HCT116 (cell line): ENCODE results near the gene ASIC5. TPM values are rescaled to one million over a fixed set of nuclear protein-coding genes. Genes with fewer than 3 reads are reported as not detected.

Experiments
- ATAC-seq: fragments of 200-7000 bp; cut with Tn5 transposase; 2 replicates; pipeline ENCODE4 v1.9.1; 2020; ENCODE audit warnings: mild to moderate bottlenecking, moderate library complexity
- BruUV-seq: library from RNA; stranded (reverse); fragments of 400-500 nt; replicated peaks from 2 replicates; lab custom pipeline; 2021; lab: Mats Ljungman, UMichigan
- CTCF ChIA-PET: fragments of 300-600 bp; sonication (Branson Sonifier 250); formaldehyde crosslinking; loops from one replicate; lab custom pipeline; 2021; ENCODE audit warnings: antibody characterized with exemption; lab: Charles Lee
- POLR2A ChIA-PET: fragments of 300-600, 350-600 bp; sonication (Branson Sonifier 250); formaldehyde crosslinking; loops from one replicate; lab custom pipeline; 2021; ENCODE audit warnings: antibody characterized with exemption; lab: Charles Lee
- RAD21 ChIA-PET, 2 experiments: fragments of 300-600 bp; sonication (Branson Sonifier 250); formaldehyde crosslinking; loops; one replicate each; lab custom pipeline; 2023; ENCODE audit warnings: low total read pairs in 2 of 2; ENCODE audit not compliant: uncharacterized antibody in 2 of 2, unreplicated experiment in 2 of 2, low non-redundant PET in 1 of 2; lab: Charles Lee
- DNase-seq: peaks from one replicate; pipeline ENCODE4 v3.0.0-alpha.2; 2010; ENCODE audit warnings: low read depth, low spot score
- H2AFZ ChIP-seq: fragments of 200-600 bp; shearing (Covaris generic), sonication (generic); 2 replicates; pipeline ENCODE4 v1.6.1; 2017; ENCODE audit warnings: low read depth, mixed run types, mixed read lengths, antibody characterized with exemption, low read length; ENCODE audit not compliant: poor library complexity, severe bottlenecking
- H3K27ac ChIP-seq: 2 replicates; pipeline ENCODE4 v1.5.1; 2012; ENCODE audit warnings: low read depth, low read length
- H3K27me3 ChIP-seq: fragments of 200-600 bp; sonication (generic); 2 replicates; pipeline ENCODE4 v1.6.1; 2016; ENCODE audit warnings: mixed run types, low read length, mixed read lengths; ENCODE audit not compliant: insufficient read depth
- H3K36me3 ChIP-seq, 2 experiments: fragments of 200-500 bp in 1 of 2; fragments of 200-600 bp in 1 of 2; sonication (Bioruptor generic) in 1 of 2; sonication (generic) in 1 of 2; 2 replicates each; pipeline versions ENCODE4 v1.5.1 to v1.6.1; 2014 to 2016; ENCODE audit warnings: low read length in 2 of 2, inconsistent platforms in 1 of 2, mixed read lengths in 1 of 2, mixed run types in 1 of 2; ENCODE audit not compliant: insufficient read depth in 2 of 2, control insufficient read depth in 1 of 2
- H3K4me1 ChIP-seq, 2 experiments: fragments of 200-600 bp in 1 of 2; sonication (generic) in 1 of 2; 2 replicates each; pipeline versions ENCODE4 v1.5.1 to v1.6.1; 2012 to 2017; ENCODE audit warnings: low read length in 2 of 2, inconsistent platforms in 1 of 2, mild to moderate bottlenecking in 1 of 2, mixed read lengths in 1 of 2, mixed run types in 1 of 2, moderate library complexity in 1 of 2; ENCODE audit not compliant: insufficient read depth in 2 of 2, control insufficient read depth in 1 of 2
- H3K4me2 ChIP-seq: fragments of 200-600 bp; sonication (generic); 2 replicates; pipeline ENCODE4 v1.6.1; 2017; ENCODE audit warnings: mixed run types, low read length, mixed read lengths
- H3K4me3 ChIP-seq, 2 experiments: fragments of 200-600 bp in 1 of 2; sonication (generic) in 1 of 2; replicated peaks in 1 of 2; 2 replicates each; pipeline ENCODE4 v1.5.1; 2011 to 2016; ENCODE audit warnings: low read length in 2 of 2, control low read depth in 1 of 2, low read depth in 1 of 2, mild to moderate bottlenecking in 1 of 2, mixed read lengths in 1 of 2, mixed run types in 1 of 2
- H3K79me2 ChIP-seq: fragments of 200-600 bp; sonication (generic); 2 replicates; pipeline ENCODE4 v1.6.1; 2017; ENCODE audit warnings: mild to moderate bottlenecking, mixed run types, low read length, moderate library complexity, mixed read lengths; ENCODE audit not compliant: insufficient read depth
- H3K9ac ChIP-seq: fragments of 200-600 bp; sonication (generic); 2 replicates; pipeline ENCODE4 v1.6.1; 2016; ENCODE audit warnings: low read length, mixed read lengths
- H3K9me2 ChIP-seq: fragments of 200-600 bp; sonication (generic), shearing (Covaris generic); 2 replicates; pipeline ENCODE4 v1.6.1; 2017; ENCODE audit warnings: mixed run types, mild to moderate bottlenecking, moderate library complexity; ENCODE audit not compliant: insufficient read depth
- H3K9me3 ChIP-seq, 2 experiments: fragments of 200-500 bp in 1 of 2; fragments of 200-600 bp in 1 of 2; sonication (Bioruptor generic) in 1 of 2; sonication (generic) in 1 of 2; 2 replicates each; pipeline ENCODE4 v1.6.1; 2014 to 2017; ENCODE audit warnings: low read length in 2 of 2, mixed read lengths in 2 of 2, inconsistent platforms in 1 of 2, low read depth in 1 of 2, mild to moderate bottlenecking in 1 of 2, mixed run types in 1 of 2, moderate library complexity in 1 of 2; ENCODE audit not compliant: control insufficient read depth in 1 of 2, insufficient read depth in 1 of 2
- H4K20me1 ChIP-seq: fragments of 200-600 bp; sonication (generic), shearing (Covaris generic); 2 replicates; pipeline ENCODE4 v1.6.1; 2017; ENCODE audit warnings: mixed run types, mild to moderate bottlenecking, moderate library complexity; ENCODE audit not compliant: insufficient read depth
- ATF3 ChIP-seq: IDR thresholded peaks from 2 replicates; pipeline ENCODE4 v1.6.1; 2012
- CBX3 ChIP-seq: IDR thresholded peaks from 2 replicates; pipeline ENCODE4 v1.6.1; 2012; ENCODE audit warnings: low read depth
- CTCF ChIP-seq, 3 experiments: fragments of 200-600 bp in 1 of 3; sonication (generic) in 1 of 3; IDR thresholded peaks in 2 of 3; conservative IDR thresholded peaks in 1 of 3; 2 replicates each; pipeline ENCODE4 v1.5.1; 2012 to 2017; ENCODE audit warnings: low read depth in 2 of 3, low read length in 2 of 3, antibody characterized with exemption in 1 of 3, borderline replicate concordance in 1 of 3, control low read depth in 1 of 3, mild to moderate bottlenecking in 1 of 3, mixed read lengths in 1 of 3, mixed run types in 1 of 3, moderate library complexity in 1 of 3; ENCODE audit not compliant: insufficient read depth in 1 of 3
- EGR1 ChIP-seq: IDR thresholded peaks from 2 replicates; pipeline ENCODE4 v1.6.1; 2012; ENCODE audit warnings: low read depth
- ELF1 ChIP-seq: IDR thresholded peaks from 2 replicates; pipeline ENCODE4 v1.6.1; 2012; ENCODE audit warnings: low read depth, borderline replicate concordance
- EZH2phosphoT487 ChIP-seq: fragments of 200-600 bp; IDR thresholded peaks from 2 replicates; pipeline ENCODE4 v1.6.1; 2018; ENCODE audit warnings: antibody characterized with exemption, borderline replicate concordance
- REST ChIP-seq: IDR thresholded peaks from 2 replicates; pipeline ENCODE4 v1.6.1; 2012; ENCODE audit warnings: low read depth
- TCF7L2 ChIP-seq: IDR thresholded peaks from 2 replicates; pipeline ENCODE4 v1.7.0; 2011; ENCODE audit warnings: borderline replicate concordance, inconsistent platforms; ENCODE audit not compliant: insufficient read depth, insufficient read length; ENCODE audit errors: extremely low read depth
- ZBTB33 ChIP-seq: IDR thresholded peaks from 2 replicates; pipeline ENCODE4 v1.6.1; 2011; ENCODE audit warnings: mild to moderate bottlenecking, low read length, moderate library complexity; ENCODE audit not compliant: insufficient replicate concordance; ENCODE audit errors: extremely low read depth
- intact Hi-C: fragments of 100-400 bp; cut with micrococcal nuclease; formaldehyde crosslinking; loops from 2 replicates; pipeline ENCODE4 v1.10.0; 2022
- total RNA-seq: library from RNA; stranded (reverse); gene quantifications from one replicate; pipeline ENCODE4 v1.2.1, GENCODE V29; 2021; ENCODE audit not compliant: unreplicated experiment

Gene ASIC5
- total RNA-seq, 1 experiment from 2014 or later: not detected

- no peak for ATAC-seq
- Histone ChIP-seq H3K4me1 (no peaks in the 10 kb centered on the region), H3K4me3 (no peak overlapping the region), H2AFZ (no peak overlapping the region), H3K27ac (no peak overlapping the region), H3K36me3 (no peaks in the 10 kb centered on the region), H3K9me2 (no peaks in the 10 kb centered on the region), H3K79me2 (no peaks in the 10 kb centered on the region), H3K9me3 (no peaks in the 10 kb centered on the region), H3K27me3 (no peaks in the 10 kb centered on the region), H4K20me1 (no peaks in the 10 kb centered on the region), H3K4me2 (no peak overlapping the region), H3K9ac (no peak overlapping the region)
- RAD21 ChIA-PET: no interaction called here
- no peak for TF ChIP-seq REST
- TF ChIP-seq EZH2phosphoT487: no peak
- TF ChIP-seq ATF3: no peak
- TF ChIP-seq CBX3: no peak
- no peak for TF ChIP-seq ELF1
- no peak for TF ChIP-seq EGR1
- TF ChIP-seq CTCF (IDR thresholded peaks at IDR 0.05 in 2 of 3, conservative IDR thresholded peaks at IDR 0.05 in 1 of 3; ENCODE audit: borderline replicate concordance in 1 of 3, insufficient read depth in 1 of 3, low read depth in 2 of 3, low read length in 2 of 3): no peak
- TF ChIP-seq TCF7L2: no peak
- TF ChIP-seq ZBTB33: no peak
- CTCF ChIA-PET: no interaction called here
- no TSS peak for BruUV-seq
- POLR2A ChIA-PET: no interaction called here
- intact Hi-C loops: no loop called here
- DNase-seq: no peak
Observed at GRCh38 chr4:155853189-155853588, 12.9 kb downstream of the ASIC5 start.
